ENCODE results near the gene PROKR1.
A peak's percentile ranks its signal among the peaks of the same experiment; 100 is the strongest.

Gene PROKR1

GRCh38 chr2:68687018-68687417 lies 43.6 kb downstream of the PROKR1 start:
- no peak for DNase-seq (ENCODE audit: low spot score)
- TF ChIP-seq CTCF (IDR thresholded peaks at IDR 0.05; ENCODE audit: extremely low read depth, missing control alignments), result no peak

- no peak for TF ChIP-seq CTCF (IDR thresholded peaks at IDR 0.05; ENCODE audit: extremely low read depth, missing control alignments)
- peak; percentile 76 for DNase-seq (ENCODE audit: low spot score)
Measured at GRCh38 chr2:68689553-68690537, 46.5 kb downstream of the PROKR1 start.

- no peak for DNase-seq (ENCODE audit: low spot score)
- TF ChIP-seq CTCF (IDR thresholded peaks at IDR 0.05; ENCODE audit: extremely low read depth, missing control alignments), result no peak
Measured at GRCh38 chr2:68690851-68691250, 47.5 kb downstream of the PROKR1 start.

- no peak for DNase-seq (ENCODE audit: low spot score)
Measured at GRCh38 chr2:68692511-68692910, 49.1 kb downstream of the PROKR1 start.

GRCh38 chr2:68693951-68694350 lies 50.6 kb downstream of the PROKR1 start:
- no peak for TF ChIP-seq CTCF (IDR thresholded peaks at IDR 0.05; ENCODE audit: extremely low read depth, missing control alignments)
- DNase-seq (ENCODE audit: low spot score), result no peak

More at GRCh38 chr2:68692511-68692910, 49.1 kb downstream of the PROKR1 start:
- TF ChIP-seq CTCF (IDR thresholded peaks at IDR 0.05; ENCODE audit: extremely low read depth, missing control alignments), result no peak

GRCh38 chr2:68695971-68696370 lies 52.6 kb downstream of the PROKR1 start:
- no peak for DNase-seq (ENCODE audit: low spot score)
- TF ChIP-seq CTCF (IDR thresholded peaks at IDR 0.05; ENCODE audit: extremely low read depth, missing control alignments), result no peak

- no peak for TF ChIP-seq CTCF (IDR thresholded peaks at IDR 0.05; ENCODE audit: extremely low read depth, missing control alignments)
- DNase-seq (ENCODE audit: low spot score), result no peak
Measured at GRCh38 chr2:68696554-68696953, 53.2 kb downstream of the PROKR1 start.

Data from GM20000 (cell line).